Measurements from ENCODE around the gene RAD50.
"Not testable (repeated sequence)": the region's sequence is repeated elsewhere in the genome, so short reads cannot be mapped to it uniquely, and the experiment has no call there.

Gene RAD50

GRCh38 chr5:132556763-132557477 lies at the start of gene RAD50:
RAD50 (plus strand) TSS chr5:132556977; CDS start chr5:132557325, 348 bp downstream.
- DNase-seq (ENCODE audit: low read depth), result peak; percentile 83

- no peak for DNase-seq (ENCODE audit: low read depth)
Measured at GRCh38 chr5:132510076-132510475, 46.7 kb upstream of the RAD50 start.

GRCh38 chr5:132513618-132514336 lies 43.0 kb upstream of the RAD50 start:
- DNase-seq (ENCODE audit: low read depth), result not testable (repeated sequence)

GRCh38 chr5:132522067-132522466 lies 34.7 kb upstream of the RAD50 start:
- not testable (repeated sequence) for DNase-seq (ENCODE audit: low read depth)

GRCh38 chr5:132524877-132525276 lies 31.9 kb upstream of the RAD50 start:
- not testable (repeated sequence) for DNase-seq (ENCODE audit: low read depth)

GRCh38 chr5:132525299-132525724 lies 31.5 kb upstream of the RAD50 start:
- no peak for DNase-seq (ENCODE audit: low read depth)

- DNase-seq (ENCODE audit: low read depth), result no peak
Measured at GRCh38 chr5:132526290-132526973, 30.3 kb upstream of the RAD50 start.

GRCh38 chr5:132526974-132527564 lies 29.7 kb upstream of the RAD50 start:
- DNase-seq (ENCODE audit: low read depth), result no peak

- no peak for DNase-seq (ENCODE audit: low read depth)
Measured at GRCh38 chr5:132528021-132528420, 28.8 kb upstream of the RAD50 start.

- DNase-seq (ENCODE audit: low read depth), result no peak
Measured at GRCh38 chr5:132528866-132529634, 27.7 kb upstream of the RAD50 start.

GRCh38 chr5:132530946-132531345 lies 25.8 kb upstream of the RAD50 start:
- DNase-seq (ENCODE audit: low read depth), result no peak

GRCh38 chr5:132539716-132540115 lies 17.1 kb upstream of the RAD50 start:
- no peak for DNase-seq (ENCODE audit: low read depth)

- no peak for DNase-seq (ENCODE audit: low read depth)
Measured at GRCh38 chr5:132540149-132540548, 16.6 kb upstream of the RAD50 start.

- no peak for DNase-seq (ENCODE audit: low read depth)
Measured at GRCh38 chr5:132540764-132541163, 16.0 kb upstream of the RAD50 start.

GRCh38 chr5:132543472-132544201 lies 13.1 kb upstream of the RAD50 start, which contains the start of gene IL5:
IL5 (minus strand) TSS chr5:132543522; CDS start chr5:132543478, 44 bp downstream.
- no peak for DNase-seq (ENCODE audit: low read depth)

- no peak for DNase-seq (ENCODE audit: low read depth)
Measured at GRCh38 chr5:132546108-132546507, 10.7 kb upstream of the RAD50 start.

GRCh38 chr5:132547269-132547668 lies 9.5 kb upstream of the RAD50 start:
- DNase-seq (ENCODE audit: low read depth), result no peak

GRCh38 chr5:132548834-132549233 lies 7.9 kb upstream of the RAD50 start:
- not testable (repeated sequence) for DNase-seq (ENCODE audit: low read depth)

- no peak for DNase-seq (ENCODE audit: low read depth)
Measured at GRCh38 chr5:132549576-132549975, 7.2 kb upstream of the RAD50 start.

- DNase-seq (ENCODE audit: low read depth), result no peak
Measured at GRCh38 chr5:132556153-132556762, 519 bp upstream of the RAD50 start.
